Gastroesophageal sphincter (tissue), 3 donors: ENCODE data around the gene APLP2.

Experiments used
- CTCF ChIP-seq, 4 experiments: fragments of 200-600 bp in 2 of 4; fragments of 450-650 bp in 2 of 4; sonication (generic) in 1 of 4; IDR thresholded peaks; one replicate each; pipeline ENCODE4 v1.5.1; 2017 to 2019; ENCODE audit warnings: antibody characterized with exemption in 4 of 4, mild to moderate bottlenecking in 2 of 4, moderate library complexity in 2 of 4
- EP300 ChIP-seq: sonication (generic); formaldehyde crosslinking; IDR thresholded peaks from one replicate; pipeline ENCODE4 v1.6.1; 2017; ENCODE audit warnings: antibody characterized with exemption, mild to moderate bottlenecking
- POLR2A ChIP-seq, 2 donors: fragments of 450-650 bp; IDR thresholded peaks; one replicate each; pipeline ENCODE4 v1.6.1; 2017; ENCODE audit warnings: antibody characterized with exemption in 2 of 2, mild to moderate bottlenecking in 2 of 2, moderate library complexity in 1 of 2

- TF ChIP-seq CTCF (IDR thresholded peaks at IDR 0.05) (no peak), POLR2A (IDR thresholded peaks at IDR 0.05) (no peak), EP300 (no peak)
Observed at GRCh38 chr11:130121445-130121978, 51.8 kb downstream of the APLP2 start.
